ENCODE measurements around the gene RASL10A. TPM values are rescaled to one million over a fixed set of nuclear protein-coding genes. Genes with fewer than 3 reads are reported as not detected.

Gene RASL10A
- total RNA-seq, 2 experiments from 2014 or later: 0.35 TPM; not detected in 1

GRCh38 chr22:29308148-29308790 is 7.2 kb downstream of the RASL10A start:
- H3K4me3 Mint-ChIP-seq: no peak overlapping the region
- DNase-seq (no peak), ATAC-seq (no peak)
- intact Hi-C loops (cut with DNase I, micrococcal nuclease): loop anchor here in 1 of 2 experiments (5.0 kb wide), 1 partner anchor 36 kb away; no protein-coding TSS in a partner anchor
- peaks cover 19% of the 10 kb centered on the region for H3K4me1 Mint-ChIP-seq
- peaks cover 26% of the 10 kb centered on the region for H3K27me3 Mint-ChIP-seq
- ChIA-PET POLR2A (interaction anchor here (0.6 kb wide), 1 partner anchor 16 kb away, joined by 7 read pairs; no protein-coding TSS in a partner anchor), CTCF (interaction anchor here (1.1 kb wide), 1 partner anchor 22 kb away, joined by 3 read pairs; no protein-coding TSS in a partner anchor)
- no peak overlapping the region for H3K27ac Mint-ChIP-seq
- H3K36me3 Mint-ChIP-seq (ENCODE audit: low read depth): no peaks in the 10 kb centered on the region
- no peaks in the 10 kb centered on the region for H3K9me3 Mint-ChIP-seq (ENCODE audit: low read depth)

GRCh38 chr22:29307596-29308147 is 7.8 kb downstream of the RASL10A start:
- Mint-ChIP-seq H3K4me1 (peaks cover 14% of the 10 kb centered on the region), H3K27ac (no peak overlapping the region), H3K9me3 (ENCODE audit: low read depth) (no peaks in the 10 kb centered on the region), H3K4me3 (peak overlapping the region; percentile 50), H3K36me3 (ENCODE audit: low read depth) (no peaks in the 10 kb centered on the region), H3K27me3 (peaks cover 20% of the 10 kb centered on the region)
- intact Hi-C loops (cut with DNase I, micrococcal nuclease): loop anchor here in 1 of 2 experiments (5.0 kb wide), 1 partner anchor 35 kb away; no protein-coding TSS in a partner anchor
- ChIA-PET POLR2A (no interaction called here), CTCF (interaction anchor here (1.1 kb wide), 1 partner anchor 23 kb away, joined by 3 read pairs; no protein-coding TSS in a partner anchor)
- ATAC-seq (no peak), DNase-seq (no peak)

GRCh38 chr22:29306835-29307595 is 8.5 kb downstream of the RASL10A start:
- ATAC-seq (peak; percentile 40), DNase-seq (peak; percentile 66)
- intact Hi-C loops (cut with DNase I, micrococcal nuclease): loop anchor here in 1 of 2 experiments (5.0 kb wide), 1 partner anchor 35 kb away; no protein-coding TSS in a partner anchor
- H3K27ac Mint-ChIP-seq: no peak overlapping the region
- no peaks in the 10 kb centered on the region for H3K9me3 Mint-ChIP-seq (ENCODE audit: low read depth)
- CTCF ChIA-PET: interaction anchor here (0.6 to 1.2 kb wide), 2 partner anchors 20 to 944 kb away, joined by 3 to 4 read pairs; no protein-coding TSS in a partner anchor
- no peaks in the 10 kb centered on the region for H3K36me3 Mint-ChIP-seq (ENCODE audit: low read depth)
- POLR2A ChIA-PET: no interaction called here
- H3K4me1 Mint-ChIP-seq: peaks cover 14% of the 10 kb centered on the region
- peak overlapping the region; percentile 63 for H3K4me3 Mint-ChIP-seq
- peaks cover 17% of the 10 kb centered on the region for H3K27me3 Mint-ChIP-seq

DNA sequence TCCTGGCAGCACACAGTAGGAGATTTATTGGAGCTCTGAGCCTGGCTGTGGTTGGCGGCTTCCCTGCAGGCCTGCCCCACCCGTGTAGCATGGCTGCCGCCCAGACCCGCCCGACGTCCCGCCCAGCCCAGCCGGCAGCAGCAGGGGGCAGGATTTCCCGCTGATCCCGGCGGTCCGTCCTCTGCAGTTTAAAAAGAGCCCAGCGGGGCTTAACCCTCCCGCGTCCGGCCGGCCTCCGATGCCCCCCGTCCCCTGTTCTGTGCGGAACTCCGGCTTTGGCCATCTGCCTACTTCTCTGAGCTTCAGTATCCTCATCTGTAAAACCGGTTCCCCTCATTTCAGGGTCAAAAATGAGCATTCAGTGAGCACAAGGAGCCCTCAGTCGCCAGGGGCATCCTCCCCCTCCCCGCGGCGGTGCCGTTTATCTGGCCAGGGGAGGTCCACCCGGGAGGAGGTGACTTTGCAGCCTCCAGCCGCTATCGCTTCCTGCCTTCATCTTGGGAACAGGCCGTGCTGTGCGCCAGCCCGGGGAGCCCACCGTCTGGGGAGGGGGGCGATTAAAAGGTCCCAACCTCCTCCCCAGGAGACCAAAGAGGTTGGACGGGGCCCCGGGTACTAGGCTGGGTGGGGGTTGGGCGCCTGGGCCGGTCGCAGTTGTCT is 9.2 kb downstream of the RASL10A start, which contains the start of gene GAS2L1:
TSS of gene GAS2L1 (plus strand) at position 476 of the 660 bp plus-strand sequence. CDS start 1,456 bp downstream, outside the sequence.
- ChIA-PET CTCF (interaction anchor here (0.6 to 1.2 kb wide), 3 partner anchors 19 to 945 kb away, joined by 3 to 4 read pairs (median 3); no protein-coding TSS in a partner anchor), POLR2A (no interaction called here)
- intact Hi-C loops (cut with DNase I, micrococcal nuclease): loop anchor here in 1 of 2 experiments (5.0 kb wide), 1 partner anchor 34 kb away; no protein-coding TSS in a partner anchor

DNA sequence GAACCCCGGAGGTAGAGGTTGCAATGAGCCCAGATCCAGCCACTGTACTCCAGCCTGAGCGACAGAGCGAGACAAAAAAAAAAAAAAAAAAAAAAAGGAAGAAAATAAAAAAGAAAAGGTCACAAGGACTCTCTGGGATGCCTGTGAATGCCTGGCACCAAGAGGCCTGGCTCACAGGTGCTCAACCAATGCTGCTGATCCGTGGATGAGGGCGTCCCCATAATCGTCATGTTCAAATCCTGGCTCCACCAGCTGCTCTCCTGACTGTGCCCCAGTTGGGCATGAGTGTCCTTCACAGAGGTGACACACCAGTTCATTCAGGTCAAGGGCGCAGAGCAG is 9.7 kb downstream of the RASL10A start:
- DNase-seq: no peak
- intact Hi-C loops (cut with DNase I, micrococcal nuclease): loop anchor here in 1 of 2 experiments (5.0 kb wide), 1 partner anchor 34 kb away; no protein-coding TSS in a partner anchor
- H3K36me3 Mint-ChIP-seq (ENCODE audit: low read depth): peaks cover 7% of the 10 kb centered on the region
- H3K4me1 Mint-ChIP-seq: peaks cover 10% of the 10 kb centered on the region
- no peak overlapping the region for H3K27ac Mint-ChIP-seq
- no peak for ATAC-seq
- POLR2A ChIA-PET: no interaction called here
- peaks cover 17% of the 10 kb centered on the region for H3K27me3 Mint-ChIP-seq
- peak overlapping the region; percentile 63 for H3K4me3 Mint-ChIP-seq
- no peaks in the 10 kb centered on the region for H3K9me3 Mint-ChIP-seq (ENCODE audit: low read depth)
- CTCF ChIA-PET: interaction anchor here (0.7 kb wide), 1 partner anchor 36 kb away, joined by 3 read pairs; no protein-coding TSS in a partner anchor

More for the DNA sequence above, 9.2 kb downstream of the RASL10A start, which contains the start of gene GAS2L1:
- Mint-ChIP-seq H3K9me3 (ENCODE audit: low read depth) (no peaks in the 10 kb centered on the region), H3K4me3 (peak within 1 kb of the TSS; percentile 63), H3K27me3 (peaks cover 17% of the 10 kb centered on the region), H3K36me3 (ENCODE audit: low read depth) (peaks cover 2% of the 10 kb centered on the region), H3K27ac (no peak within 1 kb of the TSS), H3K4me1 (peaks cover 14% of the 10 kb centered on the region)
- peak; percentile 58 for ATAC-seq
- DNase-seq: peak; percentile 76

DNA sequence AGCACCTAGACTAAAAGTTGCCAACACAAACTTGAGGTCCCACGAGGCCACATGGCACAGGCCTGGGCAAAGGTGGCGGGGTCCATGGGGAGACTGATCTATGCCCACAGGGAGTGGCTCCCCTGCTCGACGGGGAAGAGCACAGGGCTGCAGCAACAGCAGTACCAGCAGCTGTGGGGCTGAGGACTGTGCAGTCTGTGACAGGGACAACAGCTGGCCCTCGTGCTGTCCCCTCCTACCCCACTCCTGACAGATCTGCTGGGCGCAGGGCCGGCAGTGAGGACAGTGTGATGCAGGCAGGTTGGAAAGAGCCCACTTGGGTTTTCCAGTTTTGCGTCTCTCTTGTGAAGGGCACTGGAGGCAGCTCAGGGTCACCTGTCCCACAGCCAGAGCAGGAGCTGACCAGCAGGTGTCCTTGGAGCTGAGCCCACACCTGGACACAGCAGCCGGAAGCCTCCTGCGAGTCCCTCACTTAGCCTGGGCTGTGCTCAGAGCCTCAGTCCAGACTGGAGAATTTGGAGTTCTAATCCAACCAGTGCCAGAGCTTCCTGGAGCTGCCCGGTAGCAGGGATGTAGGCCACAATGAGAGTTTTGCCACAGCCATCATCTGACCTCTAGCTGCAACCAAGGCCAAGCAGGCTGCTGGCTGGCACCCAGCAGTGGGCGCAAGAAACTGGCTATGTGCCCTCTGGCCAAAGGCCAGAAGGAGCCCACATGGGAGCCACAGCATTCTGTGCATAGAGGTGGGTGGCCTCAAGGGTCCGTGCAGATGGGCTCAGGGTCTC is 12.6 kb downstream of the RASL10A start:
- intact Hi-C loops (cut with DNase I, micrococcal nuclease): no loop called here
- H3K27ac Mint-ChIP-seq: no peak overlapping the region
- DNase-seq: no peak
- ChIA-PET POLR2A (interaction anchor here (0.5 to 1.8 kb wide), 2 partner anchors 8 to 45 kb away, joined by 3 to 5 read pairs; no protein-coding TSS in a partner anchor), CTCF (interaction anchor here (1.2 to 1.8 kb wide), 3 partner anchors 10 to 15 kb away, joined by 3 to 7 read pairs (median 5); no protein-coding TSS in a partner anchor)
- H3K9me3 Mint-ChIP-seq (ENCODE audit: low read depth): no peaks in the 10 kb centered on the region
- peaks cover 17% of the 10 kb centered on the region for H3K27me3 Mint-ChIP-seq
- no peak for ATAC-seq
- peaks cover 5% of the 10 kb centered on the region for H3K4me1 Mint-ChIP-seq
- no peak overlapping the region for H3K4me3 Mint-ChIP-seq
- H3K36me3 Mint-ChIP-seq (ENCODE audit: low read depth): peaks cover 29% of the 10 kb centered on the region

DNA sequence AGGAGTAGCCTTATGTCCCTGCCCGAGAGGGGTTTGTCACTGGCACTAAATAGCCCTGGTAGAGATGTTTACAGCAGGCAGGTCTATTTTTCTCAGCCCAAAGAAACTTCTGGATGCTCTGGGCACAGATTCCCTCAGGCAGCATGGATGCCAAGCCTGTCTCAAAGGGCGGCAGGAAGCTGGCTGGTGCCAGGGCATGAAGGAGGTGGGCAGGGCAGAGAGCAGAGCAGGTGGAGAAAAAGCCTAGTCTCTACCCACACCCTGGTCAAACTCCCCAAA is 13.2 kb downstream of the RASL10A start:
- DNase-seq: no peak
- no peak for ATAC-seq
- ChIA-PET CTCF (interaction anchor here (1.2 kb wide), 1 partner anchor 9 kb away, joined by 3 read pairs; no protein-coding TSS in a partner anchor), POLR2A (interaction anchor here (0.5 kb wide), 1 partner anchor 46 kb away, joined by 3 read pairs; no protein-coding TSS in a partner anchor)
- intact Hi-C loops (cut with DNase I, micrococcal nuclease): no loop called here
- Mint-ChIP-seq H3K4me1 (peaks cover 3% of the 10 kb centered on the region), H3K4me3 (no peak overlapping the region), H3K9me3 (ENCODE audit: low read depth) (no peaks in the 10 kb centered on the region), H3K36me3 (ENCODE audit: low read depth) (peaks cover 34% of the 10 kb centered on the region), H3K27ac (no peak overlapping the region), H3K27me3 (peaks cover 15% of the 10 kb centered on the region)

DNA sequence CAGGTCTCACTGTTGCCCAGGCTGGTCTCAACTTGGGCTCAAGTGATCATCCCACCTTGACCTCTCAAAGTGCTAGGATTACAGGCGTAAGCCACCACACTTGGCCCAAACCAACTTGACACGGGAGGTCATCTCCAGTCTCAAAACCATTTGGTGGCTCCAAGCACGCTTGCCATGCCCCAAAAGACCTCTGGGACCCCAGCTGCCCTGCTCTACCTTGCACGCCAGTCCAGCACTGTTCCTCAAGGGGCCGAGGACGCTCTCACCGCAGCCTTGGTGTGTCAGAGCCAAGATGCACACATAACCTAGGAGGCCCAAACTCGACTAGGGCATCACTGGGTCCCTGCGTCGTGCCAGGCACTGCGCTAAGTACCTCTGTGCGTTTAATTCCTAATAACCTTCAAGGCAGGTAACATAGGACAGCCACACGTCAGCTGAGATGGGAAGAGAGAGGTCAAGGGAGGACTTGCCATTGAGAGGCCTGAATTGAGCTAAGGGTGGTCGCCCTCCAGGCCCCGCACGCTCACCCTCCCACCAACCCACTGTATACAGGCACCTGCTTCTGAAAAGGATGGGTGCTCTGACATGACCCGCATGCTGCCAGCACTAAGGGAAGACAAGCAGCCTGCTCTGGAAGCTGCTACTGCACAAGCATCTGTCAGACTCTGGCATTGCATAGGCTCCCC is 13.6 kb downstream of the RASL10A start:
- DNase-seq: no peak
- intact Hi-C loops (cut with DNase I, micrococcal nuclease): no loop called here
- Mint-ChIP-seq H3K9me3 (ENCODE audit: low read depth) (no peaks in the 10 kb centered on the region), H3K27me3 (peaks cover 15% of the 10 kb centered on the region), H3K4me1 (peaks cover 2% of the 10 kb centered on the region), H3K4me3 (no peak overlapping the region), H3K36me3 (ENCODE audit: low read depth) (peaks cover 39% of the 10 kb centered on the region), H3K27ac (no peak overlapping the region)
- ChIA-PET POLR2A (no interaction called here), CTCF (interaction anchor here (1.2 kb wide), 1 partner anchor 9 kb away, joined by 3 read pairs; no protein-coding TSS in a partner anchor)
- no peak for ATAC-seq

- Mint-ChIP-seq H3K4me3 (no peak overlapping the region), H3K27me3 (peaks cover 14% of the 10 kb centered on the region), H3K9me3 (ENCODE audit: low read depth) (no peaks in the 10 kb centered on the region), H3K36me3 (ENCODE audit: low read depth) (peaks cover 47% of the 10 kb centered on the region), H3K27ac (no peak overlapping the region), H3K4me1 (peaks cover 2% of the 10 kb centered on the region)
- ChIA-PET CTCF (no interaction called here), POLR2A (interaction anchor here (1.1 kb wide), 1 partner anchor 31 kb away, joined by 3 read pairs; no protein-coding TSS in a partner anchor)
- intact Hi-C loops (cut with DNase I, micrococcal nuclease): no loop called here
- peak; percentile 13 for ATAC-seq
- DNase-seq: no peak
Observed at GRCh38 chr22:29300807-29301601, 14.5 kb downstream of the RASL10A start.

All from activated CD4-positive, alpha-beta T cell treated with anti-CD3 and anti-CD28 coated beads for 36 hours (primary cell).